Skeletal muscle tissue (tissue), 4 donors: ENCODE measurements around the gene CRTC2. TPM values are rescaled to one million over a fixed set of nuclear protein-coding genes. Genes with fewer than 3 reads are reported as not detected.

Experiments
- H3K27ac ChIP-seq: one replicate; pipeline ENCODE4 v1.7.0; 2013; ENCODE audit warnings: mild to moderate bottlenecking, low read depth, low read length, inconsistent platforms
- H3K27me3 ChIP-seq, 3 donors: one replicate each; pipeline ENCODE4 v1.7.0; 2013; ENCODE audit warnings: low read length in 3 of 3; ENCODE audit not compliant: control insufficient read depth in 3 of 3, insufficient read depth in 3 of 3
- H3K36me3 ChIP-seq, 3 donors: one replicate each; pipeline ENCODE4 v1.7.0; 2013; ENCODE audit warnings: low read length in 3 of 3; ENCODE audit not compliant: control insufficient read depth in 3 of 3, insufficient read depth in 3 of 3
- H3K4me1 ChIP-seq, 3 donors: one replicate each; pipeline ENCODE4 v1.7.0; 2013; ENCODE audit warnings: low read length in 3 of 3, mild to moderate bottlenecking in 3 of 3; ENCODE audit not compliant: control insufficient read depth in 3 of 3, insufficient read depth in 3 of 3
- H3K4me3 ChIP-seq, 3 donors: one replicate each; pipeline ENCODE4 v1.7.0; 2013; ENCODE audit warnings: low read length in 3 of 3
- H3K9ac ChIP-seq, 3 donors: one replicate each; pipeline ENCODE4 v1.7.0; 2013; ENCODE audit warnings: low read length in 3 of 3, mild to moderate bottlenecking in 3 of 3, moderate library complexity in 2 of 3, low read depth in 1 of 3
- H3K9me3 ChIP-seq, 3 donors: one replicate each; pipeline ENCODE4 v1.7.0; 2013; ENCODE audit warnings: low read length in 3 of 3; ENCODE audit not compliant: control insufficient read depth in 3 of 3
- total RNA-seq: library from RNA; depleted of rRNA; stranded (reverse); fragments of >200 nt; gene quantifications from one replicate; pipeline ENCODE4 v1.2.3, GENCODE V29; 2014
- donor health status: Osteomylitis.

The CRTC2 gene
- total RNA-seq, 1 donor from 2014 or later = 3.1 TPM

DNA sequence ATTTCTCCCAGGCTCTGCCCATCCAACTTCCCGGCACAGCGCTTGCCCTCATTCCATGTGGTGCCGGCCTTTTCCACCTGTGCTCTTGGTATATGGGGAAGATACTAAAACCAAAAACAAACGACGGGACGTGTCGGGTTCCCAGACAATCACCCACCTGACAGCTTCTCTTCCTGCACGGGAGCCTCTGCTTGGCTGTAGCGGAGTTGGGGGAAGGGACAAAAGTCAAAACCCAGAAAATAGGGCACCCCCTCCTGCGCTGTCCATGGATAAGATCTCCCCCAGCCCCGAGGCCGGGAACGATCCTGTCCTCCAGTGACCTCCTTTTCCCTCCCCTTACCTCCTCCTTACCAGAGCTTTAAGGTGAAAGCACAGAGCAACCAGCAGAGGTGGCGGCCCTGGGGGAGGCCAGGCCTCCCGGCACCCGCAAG lies 18.4 kb upstream of the CRTC2 start:
- Histone ChIP-seq H3K27me3 (no peaks in the 10 kb centered on the region), H3K27ac (peak overlapping the region; percentile 89), H3K36me3 (peaks cover 20 to 31% (median 30%) of the 10 kb centered on the region in 3 donors), H3K9me3 (no peaks in the 10 kb centered on the region), H3K4me1 (peaks cover 21 to 26% (median 26%) of the 10 kb centered on the region in 3 donors), H3K9ac (peak overlapping the region; percentile 91 to 99 (median 97)), H3K4me3 (peak overlapping the region; percentile 83 to 95 (median 84))

DNA sequence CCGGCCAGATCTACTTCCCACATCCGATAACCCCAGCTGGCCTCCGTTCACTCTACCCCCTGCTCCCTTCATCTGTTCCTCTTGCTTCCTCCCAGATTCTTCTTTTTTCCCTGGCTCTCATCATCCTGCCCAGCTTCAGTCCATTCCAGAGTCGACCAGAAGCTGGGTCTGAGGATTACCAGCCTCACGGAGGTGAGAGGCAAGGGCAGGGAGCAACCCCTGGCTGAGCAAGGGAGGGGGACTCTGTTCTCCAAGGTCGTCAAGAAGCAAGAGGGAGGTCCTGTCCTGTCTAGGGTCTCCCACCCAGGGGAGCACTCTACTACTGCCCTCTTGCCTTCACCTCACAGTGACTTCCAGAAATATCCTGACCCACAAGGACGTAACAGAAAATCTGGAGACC lies 15.1 kb upstream of the CRTC2 start:
- peaks cover 20 to 31% (median 30%) of the 10 kb centered on the region in 3 donors for H3K36me3 ChIP-seq
- H3K9ac ChIP-seq = no peak overlapping the region
- H3K4me3 ChIP-seq = no peak overlapping the region
- no peaks in the 10 kb centered on the region for H3K27me3 ChIP-seq
- H3K27ac ChIP-seq = no peak overlapping the region
- peaks cover 23 to 33% (median 30%) of the 10 kb centered on the region in 3 donors for H3K4me1 ChIP-seq
- no peaks in the 10 kb centered on the region for H3K9me3 ChIP-seq

DNA sequence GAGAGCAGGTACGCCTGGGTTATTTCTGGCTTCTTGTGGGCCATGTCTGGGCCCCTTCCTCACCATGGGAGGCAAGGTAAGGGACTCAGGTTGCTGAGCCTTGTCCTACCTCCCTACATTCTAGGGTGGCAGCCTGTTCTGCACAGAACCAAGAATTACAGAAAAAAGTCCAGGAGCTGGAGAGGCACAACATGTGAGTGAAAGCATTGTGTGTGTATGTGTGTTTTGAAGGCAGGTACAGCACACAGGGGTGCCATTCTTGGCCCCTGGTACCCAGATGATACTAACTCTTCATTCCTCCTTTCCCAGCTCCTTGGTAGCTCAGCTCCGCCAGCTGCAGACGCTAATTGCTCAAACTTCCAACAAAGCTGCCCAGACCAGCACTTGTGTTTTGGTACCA lies 14.7 kb upstream of the CRTC2 start:
- no peak overlapping the region for H3K9ac ChIP-seq
- H3K27ac ChIP-seq = no peak overlapping the region
- H3K4me3 ChIP-seq = no peak overlapping the region
- H3K27me3 ChIP-seq = no peaks in the 10 kb centered on the region
- H3K9me3 ChIP-seq = no peaks in the 10 kb centered on the region
- peaks cover 20 to 31% (median 30%) of the 10 kb centered on the region in 3 donors for H3K36me3 ChIP-seq
- H3K4me1 ChIP-seq = peaks cover 23 to 32% (median 30%) of the 10 kb centered on the region in 3 donors

DNA sequence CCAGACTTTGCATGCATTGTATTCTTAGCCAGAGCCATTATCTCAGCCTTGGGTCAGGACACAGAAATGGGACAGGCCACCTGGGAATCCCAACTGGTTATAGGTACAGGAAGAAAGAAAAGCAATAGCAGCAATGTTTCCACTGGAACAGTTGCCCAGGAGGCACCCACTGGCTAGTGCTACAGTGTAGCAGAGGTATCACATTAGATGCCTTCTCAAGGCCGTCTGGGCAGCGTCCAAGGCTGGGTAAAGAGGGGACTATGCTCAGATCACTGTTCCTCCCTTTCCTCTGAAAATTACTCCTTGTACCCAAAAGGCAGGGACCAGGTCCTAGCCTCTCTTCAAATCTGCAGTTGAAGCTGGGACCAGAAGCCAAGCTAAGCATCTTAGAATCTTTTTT lies 11.9 kb upstream of the CRTC2 start:
- H3K4me1 ChIP-seq = peaks cover 17 to 31% (median 23%) of the 10 kb centered on the region in 3 donors
- H3K36me3 ChIP-seq = peaks cover 14 to 24% (median 24%) of the 10 kb centered on the region in 3 donors
- no peak overlapping the region for H3K9ac ChIP-seq
- H3K4me3 ChIP-seq = no peak overlapping the region
- H3K27ac ChIP-seq = no peak overlapping the region
- no peaks in the 10 kb centered on the region for H3K27me3 ChIP-seq
- no peaks in the 10 kb centered on the region for H3K9me3 ChIP-seq

DNA sequence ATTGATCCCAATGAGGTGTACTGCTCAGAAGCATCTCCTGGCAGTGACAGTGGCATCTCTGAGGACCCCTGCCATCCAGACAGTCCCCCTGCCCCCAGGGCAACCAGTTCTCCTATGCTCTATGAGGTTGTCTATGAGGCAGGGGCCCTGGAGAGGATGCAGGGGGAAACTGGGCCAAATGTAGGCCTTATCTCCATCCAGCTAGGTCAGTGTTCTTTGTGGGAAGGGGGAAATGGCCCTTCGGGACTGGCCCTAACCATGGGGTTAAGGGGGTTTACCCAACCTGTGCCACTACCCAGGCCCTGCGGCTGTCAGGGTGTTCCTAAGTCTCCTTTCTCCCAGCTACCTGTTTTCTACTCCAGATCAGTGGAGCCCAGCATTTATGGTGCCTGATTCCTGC lies 10.6 kb upstream of the CRTC2 start:
- peaks cover 4 to 15% (median 14%) of the 10 kb centered on the region in 3 donors for H3K36me3 ChIP-seq
- H3K9ac ChIP-seq = no peak overlapping the region
- H3K9me3 ChIP-seq = no peaks in the 10 kb centered on the region
- no peak overlapping the region for H3K27ac ChIP-seq
- H3K4me3 ChIP-seq = peak overlapping the region in 1 of 3 donors; percentile 93
- H3K4me1 ChIP-seq = peaks cover 21 to 34% (median 27%) of the 10 kb centered on the region in 3 donors
- H3K27me3 ChIP-seq = no peaks in the 10 kb centered on the region

DNA sequence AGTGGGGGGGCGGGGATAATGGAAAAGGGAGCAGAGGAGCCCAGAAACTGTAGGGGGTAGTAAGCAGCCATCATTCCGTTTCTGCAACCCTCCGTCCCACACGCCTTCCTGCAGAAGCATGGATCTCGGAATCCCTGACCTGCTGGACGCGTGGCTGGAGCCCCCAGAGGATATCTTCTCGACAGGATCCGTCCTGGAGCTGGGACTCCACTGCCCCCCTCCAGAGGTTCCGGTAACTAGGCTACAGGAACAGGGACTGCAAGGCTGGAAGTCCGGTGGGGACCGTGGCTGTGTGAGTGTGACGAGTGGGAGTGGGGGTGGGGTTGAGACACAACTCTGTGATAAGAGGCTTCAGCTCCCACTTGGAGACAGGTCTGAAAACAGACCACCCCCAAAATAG lies 10.0 kb upstream of the CRTC2 start:
- Histone ChIP-seq H3K9ac (peak overlapping the region; percentile 80 to 94 (median 92)), H3K4me3 (peak overlapping the region; percentile 70 to 93 (median 83)), H3K4me1 (peaks cover 24 to 37% (median 30%) of the 10 kb centered on the region in 3 donors), H3K36me3 (peaks cover 0 to 10% (median 8%) of the 10 kb centered on the region in 3 donors), H3K27ac (peak overlapping the region; percentile 90), H3K9me3 (no peaks in the 10 kb centered on the region), H3K27me3 (no peaks in the 10 kb centered on the region)

DNA sequence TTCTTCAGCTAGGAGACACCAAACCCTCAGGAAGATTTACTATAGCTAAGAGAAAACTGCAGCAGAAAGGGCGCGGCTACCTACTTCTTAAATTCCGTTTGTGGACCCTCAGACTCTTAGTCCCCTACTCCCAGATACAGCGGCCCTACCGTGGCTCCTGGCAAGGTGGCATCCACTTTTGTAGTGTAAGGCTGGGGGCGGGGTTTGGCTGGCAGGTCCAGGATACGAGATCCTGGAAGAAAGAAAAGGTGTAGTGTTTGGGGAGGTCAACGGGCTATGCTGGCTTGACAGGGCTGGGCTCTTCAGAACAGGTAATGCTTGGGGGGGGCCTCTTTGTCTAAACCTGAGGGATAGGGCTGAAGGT lies 9.6 kb upstream of the CRTC2 start:
- H3K4me1 ChIP-seq = peaks cover 26 to 39% (median 31%) of the 10 kb centered on the region in 3 donors
- peak overlapping the region; percentile 80 to 94 (median 92) for H3K9ac ChIP-seq
- peak overlapping the region; percentile 90 for H3K27ac ChIP-seq
- H3K36me3 ChIP-seq = peaks cover 0 to 7% (median 5%) of the 10 kb centered on the region in 3 donors
- no peaks in the 10 kb centered on the region for H3K27me3 ChIP-seq
- peak overlapping the region; percentile 70 to 93 (median 83) for H3K4me3 ChIP-seq
- no peaks in the 10 kb centered on the region for H3K9me3 ChIP-seq

DNA sequence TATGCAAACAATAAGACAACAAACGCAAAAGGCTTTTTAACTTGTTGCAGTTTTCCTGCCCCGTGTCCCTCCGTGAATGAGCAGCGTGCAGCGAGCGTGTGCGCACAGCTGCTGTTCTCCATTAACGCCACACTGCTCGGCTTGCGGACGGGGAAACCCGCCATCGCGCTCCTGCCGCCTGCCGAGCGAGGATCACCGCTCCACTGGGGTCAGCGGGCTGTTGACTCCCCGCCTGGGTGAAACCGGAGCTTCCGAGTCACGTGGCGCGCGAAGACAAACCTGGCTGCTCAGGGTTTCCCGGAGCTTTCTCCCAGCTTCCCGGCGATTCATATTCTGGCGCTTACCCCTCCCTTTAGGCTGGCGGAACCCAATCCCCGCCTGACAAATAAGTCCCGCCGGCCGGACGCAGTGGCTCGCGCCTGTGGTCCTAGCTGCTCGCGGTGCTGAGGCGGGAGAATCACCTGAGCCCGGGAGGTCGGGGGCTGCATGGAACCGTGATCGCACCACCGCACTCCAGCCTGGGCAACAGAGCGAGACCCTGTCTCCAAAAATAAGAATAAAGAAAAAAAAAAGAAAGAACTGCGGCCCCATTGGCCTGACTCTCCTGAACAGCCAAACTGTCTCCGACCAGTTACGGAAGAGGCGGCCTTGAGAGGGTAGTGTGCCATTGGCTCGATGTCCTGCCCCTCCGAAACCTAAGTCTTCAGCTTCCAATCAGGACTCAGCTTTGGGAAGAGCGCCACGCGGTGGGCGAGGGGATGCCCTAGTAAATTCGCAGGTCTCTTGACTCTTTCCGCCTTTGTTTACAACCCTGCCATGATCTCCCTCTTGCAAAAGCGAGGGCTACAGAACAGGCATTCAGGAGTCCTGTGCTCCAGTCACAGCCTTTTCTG lies 8.9 kb upstream of the CRTC2 start, which contains the start of gene CREB3L4:
Gene CREB3L4 (plus strand): TSS at position 796 of the 893 bp plus-strand sequence. CDS start 624 bp downstream, outside the sequence.
- Histone ChIP-seq H3K9ac (peak within 1 kb of the TSS; percentile 80 to 94 (median 92)), H3K9me3 (no peaks in the 10 kb centered on the region), H3K27me3 (no peaks in the 10 kb centered on the region), H3K4me3 (peak within 1 kb of the TSS; percentile 70 to 93 (median 83)), H3K36me3 (peaks cover 0 to 4% (median 2%) of the 10 kb centered on the region in 3 donors), H3K4me1 (peaks cover 32 to 46% (median 37%) of the 10 kb centered on the region in 3 donors), H3K27ac (peak within 1 kb of the TSS; percentile 90)

DNA sequence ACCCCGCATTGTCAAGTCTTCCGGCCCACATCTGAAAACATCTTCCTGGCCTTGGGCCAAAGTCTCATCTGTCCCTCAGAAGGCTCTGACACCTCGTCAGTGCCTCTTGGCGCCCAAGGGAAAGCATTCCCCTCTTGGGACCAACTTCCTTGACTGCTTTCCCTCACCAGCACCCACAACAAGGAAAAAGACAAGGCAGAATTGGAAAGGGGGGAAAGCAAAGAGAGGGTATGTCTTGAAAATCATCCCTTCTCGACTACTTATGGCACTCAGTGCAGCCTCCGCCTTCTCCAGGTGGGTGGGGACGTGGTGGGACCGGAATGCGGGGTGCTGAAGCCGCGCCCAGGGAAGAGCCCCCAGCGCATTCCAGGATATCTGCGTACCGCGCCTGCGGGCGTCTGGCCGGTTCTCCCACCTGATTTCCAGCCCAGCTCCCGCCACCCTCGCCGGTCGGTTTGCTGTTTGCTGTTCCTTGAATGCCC lies 5.5 kb upstream of the CRTC2 start:
- H3K27ac ChIP-seq = peak overlapping the region; percentile 94
- peaks cover 12 to 19% (median 18%) of the 10 kb centered on the region in 3 donors for H3K36me3 ChIP-seq
- H3K9me3 ChIP-seq = no peaks in the 10 kb centered on the region
- H3K4me1 ChIP-seq = peaks cover 65 to 76% (median 69%) of the 10 kb centered on the region in 3 donors
- peak overlapping the region; percentile 79 to 94 (median 93) for H3K4me3 ChIP-seq
- peak overlapping the region; percentile 85 to 92 (median 91) for H3K9ac ChIP-seq
- H3K27me3 ChIP-seq = no peaks in the 10 kb centered on the region
